ENCODE results near the gene ZNF132.

ZNF132 gene

GRCh38 chr19:58466760-58467589 lies 27.0 kb upstream of the ZNF132 start, which contains the start of gene ZNF324:
TSS of gene ZNF324 (plus strand) at chr19:58467080. CDS start at chr19:58469186, 2,106 bp downstream.
- TF ChIP-seq CTCF (IDR thresholded peaks at IDR 0.05; ENCODE audit: insufficient read depth, low read depth, low read length, missing control alignments), result no peak

DNA sequence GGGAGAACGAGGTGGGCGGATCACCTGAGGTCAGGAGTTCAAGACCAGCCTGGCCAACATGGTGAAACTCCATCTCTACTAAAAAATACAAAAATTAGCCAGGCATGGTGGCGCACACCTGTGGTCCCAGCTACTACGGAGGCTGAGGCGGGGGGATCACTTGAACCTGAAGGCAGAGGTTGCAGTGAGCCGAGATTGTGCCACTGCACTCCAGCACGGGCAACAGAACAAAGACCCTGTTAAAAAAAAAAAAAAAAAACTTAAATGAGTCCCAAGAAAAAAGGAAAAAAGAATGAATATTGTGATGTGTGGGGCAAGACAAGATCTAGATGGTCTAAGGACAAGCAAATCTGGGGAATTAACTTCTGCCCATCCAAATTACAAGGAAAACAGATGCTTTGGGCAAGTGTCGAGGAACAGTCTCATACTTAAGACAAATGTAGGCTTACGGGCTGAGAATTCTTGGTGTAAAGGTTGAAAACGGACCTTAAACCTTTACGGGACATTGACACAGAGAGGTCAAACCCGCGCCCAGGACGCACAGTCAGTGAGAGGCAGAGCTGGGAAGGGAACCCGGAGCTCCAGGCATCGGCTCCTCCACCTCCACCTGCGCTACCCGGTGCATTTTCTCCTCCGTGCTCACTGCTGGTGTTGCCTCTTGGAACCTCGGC lies 26.3 kb upstream of the ZNF132 start:
- H3K4me3 ChIP-seq (ENCODE audit: low read length), result peak overlapping the region; percentile 73
- no peak for TF ChIP-seq CTCF (IDR thresholded peaks at IDR 0.05; ENCODE audit: insufficient read depth, low read depth, low read length, missing control alignments)
- no peak for DNase-seq (ENCODE audit: low read depth)

More at GRCh38 chr19:58466760-58467589, 27.0 kb upstream of the ZNF132 start, which contains the start of gene ZNF324:
- peak; percentile 98 for DNase-seq (ENCODE audit: low read depth)
- H3K4me3 ChIP-seq (ENCODE audit: low read length), result peak within 1 kb of the TSS; percentile 73

DNA sequence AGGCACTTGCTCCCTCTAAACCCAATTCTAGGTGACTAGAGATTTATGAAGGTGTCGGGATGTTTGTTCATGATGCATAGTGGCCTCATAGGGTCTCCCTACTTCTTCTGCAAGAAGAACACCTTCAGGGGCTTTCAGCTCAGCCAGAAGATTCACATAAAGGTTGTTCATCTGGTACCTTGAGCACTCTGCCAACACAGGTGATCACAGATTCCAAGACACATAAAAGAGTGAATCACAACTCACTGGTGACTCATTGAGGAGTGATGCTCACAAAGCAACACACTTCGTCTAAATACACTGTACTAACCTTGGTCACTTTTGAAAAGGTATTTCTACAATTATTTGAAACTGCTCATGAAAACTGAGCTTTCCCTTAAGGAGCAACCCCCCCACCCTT lies 20.1 kb upstream of the ZNF132 start:
- peak; percentile 81 for DNase-seq (ENCODE audit: low read depth)

DNA sequence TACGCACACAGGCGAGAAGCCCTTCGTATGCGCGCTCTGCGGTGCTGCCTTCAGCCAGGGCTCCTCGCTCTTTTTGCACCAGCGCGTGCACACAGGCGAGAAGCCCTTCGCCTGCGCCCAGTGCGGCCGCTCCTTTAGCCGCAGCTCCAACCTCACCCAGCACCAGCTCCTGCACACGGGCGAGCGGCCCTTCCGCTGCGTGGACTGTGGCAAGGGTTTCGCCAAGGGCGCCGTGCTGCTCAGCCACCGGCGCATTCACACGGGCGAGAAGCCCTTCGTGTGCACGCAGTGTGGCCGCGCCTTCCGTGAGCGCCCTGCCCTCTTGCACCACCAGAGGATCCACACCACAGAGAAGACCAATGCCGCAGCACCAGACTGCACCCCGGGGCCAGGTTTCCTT lies 16.2 kb upstream of the ZNF132 start:
- H3K4me3 ChIP-seq (ENCODE audit: low read length), result no peak overlapping the region
- no peak for DNase-seq (ENCODE audit: low read depth)
- no peak for TF ChIP-seq CTCF (IDR thresholded peaks at IDR 0.05; ENCODE audit: insufficient read depth, low read depth, low read length, missing control alignments)

More for the DNA sequence above, 20.1 kb upstream of the ZNF132 start:
- no peak overlapping the region for H3K4me3 ChIP-seq (ENCODE audit: low read length)
- TF ChIP-seq CTCF (IDR thresholded peaks at IDR 0.05; ENCODE audit: insufficient read depth, low read depth, low read length, missing control alignments), result no peak

DNA sequence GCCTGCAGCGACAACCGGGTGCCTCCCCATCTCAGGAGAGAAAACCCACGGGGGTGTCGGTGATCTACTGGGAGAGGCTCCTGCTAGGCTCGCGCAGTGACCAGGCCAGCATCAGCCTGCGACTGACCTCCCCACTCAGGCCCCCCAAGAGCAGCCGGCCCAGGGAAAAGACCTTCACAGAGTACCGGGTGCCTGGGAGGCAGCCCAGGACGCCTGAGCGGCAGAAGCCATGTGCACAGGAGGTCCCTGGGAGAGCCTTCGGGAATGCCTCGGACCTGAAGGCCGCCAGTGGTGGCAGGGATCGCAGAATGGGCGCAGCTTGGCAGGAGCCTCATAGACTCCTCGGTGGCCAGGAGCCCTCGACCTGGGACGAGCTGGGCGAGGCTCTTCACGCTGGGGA lies 15.4 kb upstream of the ZNF132 start:
- DNase-seq (ENCODE audit: low read depth), result no peak
- H3K4me3 ChIP-seq (ENCODE audit: low read length), result no peak overlapping the region
- no peak for TF ChIP-seq CTCF (IDR thresholded peaks at IDR 0.05; ENCODE audit: insufficient read depth, low read depth, low read length, missing control alignments)

DNA sequence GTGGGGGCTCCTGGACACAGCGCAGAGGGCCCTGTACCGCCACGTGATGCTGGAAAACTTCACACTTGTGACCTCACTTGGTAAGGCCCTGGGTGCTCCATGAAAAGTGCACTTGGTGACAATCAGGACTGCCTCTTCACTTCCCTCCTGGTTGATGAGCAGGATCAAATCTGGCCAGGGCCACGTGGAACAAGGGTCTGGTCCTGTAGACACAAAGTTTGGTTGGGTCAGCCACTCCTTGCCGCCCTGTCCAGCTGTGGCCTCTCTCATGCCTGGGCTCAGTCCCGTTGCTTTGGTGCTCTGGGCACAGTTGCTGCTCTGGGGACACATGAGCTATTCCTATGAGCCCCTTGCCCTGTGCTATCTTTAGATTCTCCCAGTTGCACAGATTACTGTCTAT lies 13.8 kb upstream of the ZNF132 start:
- no peak for DNase-seq (ENCODE audit: low read depth)
- H3K4me3 ChIP-seq (ENCODE audit: low read length), result no peak overlapping the region
- no peak for TF ChIP-seq CTCF (IDR thresholded peaks at IDR 0.05; ENCODE audit: insufficient read depth, low read depth, low read length, missing control alignments)
